ENCODE data around the gene SERPINB6. TPM values are rescaled to one million over a fixed set of nuclear protein-coding genes. Genes with fewer than 3 reads are reported as not detected.

SERPINB6 gene
- total RNA-seq, 3 donors from 2014 or later (not counting 1 experiment from before 2014, with no cell fraction given) = 120 to 135 (median 129) TPM

DNA sequence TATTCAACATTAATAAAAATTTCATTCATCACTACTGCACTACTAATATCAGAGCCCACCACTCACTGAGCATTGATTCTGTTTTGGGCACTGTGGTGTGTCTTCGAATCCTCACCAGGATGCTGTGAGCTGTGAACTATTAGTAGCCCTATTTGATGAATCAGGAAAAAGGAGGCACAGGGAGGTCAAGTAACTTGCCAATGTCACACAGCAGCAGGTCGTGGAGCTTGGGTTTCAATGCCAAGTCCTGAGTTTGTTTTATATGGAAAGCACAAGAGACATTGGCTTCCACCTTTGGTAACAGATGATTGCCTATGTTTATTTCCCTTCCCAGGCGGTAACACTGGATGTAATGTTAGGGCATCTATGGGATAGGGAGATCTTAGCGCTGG lies 43.3 kb upstream of the SERPINB6 start:
- no peaks in the 10 kb centered on the region for H3K4me1 ChIP-seq (ENCODE audit: control insufficient read depth, insufficient read depth, low read length)
- DNase-seq (no peak), ATAC-seq (no peak)
- H3K9me3 Mint-ChIP-seq = peaks cover 0 to 12% of the 10 kb centered on the region in 2 donors
- peaks cover 28% of the 10 kb centered on the region for H3K36me3 Mint-ChIP-seq
- H3K36me3 ChIP-seq (ENCODE audit: control insufficient read depth, insufficient read depth, low read length) = peaks cover 37% of the 10 kb centered on the region
- peaks cover 4 to 7% of the 10 kb centered on the region in 2 donors for H3K4me1 Mint-ChIP-seq
- TF ChIP-seq, protein P1, sequence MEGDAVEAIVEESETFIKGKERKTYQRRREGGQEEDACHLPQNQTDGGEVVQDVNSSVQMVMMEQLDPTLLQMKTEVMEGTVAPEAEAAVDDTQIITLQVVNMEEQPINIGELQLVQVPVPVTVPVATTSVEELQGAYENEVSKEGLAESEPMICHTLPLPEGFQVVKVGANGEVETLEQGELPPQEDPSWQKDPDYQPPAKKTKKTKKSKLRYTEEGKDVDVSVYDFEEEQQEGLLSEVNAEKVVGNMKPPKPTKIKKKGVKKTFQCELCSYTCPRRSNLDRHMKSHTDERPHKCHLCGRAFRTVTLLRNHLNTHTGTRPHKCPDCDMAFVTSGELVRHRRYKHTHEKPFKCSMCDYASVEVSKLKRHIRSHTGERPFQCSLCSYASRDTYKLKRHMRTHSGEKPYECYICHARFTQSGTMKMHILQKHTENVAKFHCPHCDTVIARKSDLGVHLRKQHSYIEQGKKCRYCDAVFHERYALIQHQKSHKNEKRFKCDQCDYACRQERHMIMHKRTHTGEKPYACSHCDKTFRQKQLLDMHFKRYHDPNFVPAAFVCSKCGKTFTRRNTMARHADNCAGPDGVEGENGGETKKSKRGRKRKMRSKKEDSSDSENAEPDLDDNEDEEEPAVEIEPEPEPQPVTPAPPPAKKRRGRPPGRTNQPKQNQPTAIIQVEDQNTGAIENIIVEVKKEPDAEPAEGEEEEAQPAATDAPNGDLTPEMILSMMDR (IDR thresholded peaks at IDR 0.05) = no peak
- no peak overlapping the region for H3K4me3 Mint-ChIP-seq
- no peak overlapping the region for H3K27ac ChIP-seq (ENCODE audit: low read length)
- H3K27me3 Mint-ChIP-seq (ENCODE audit: low read depth in 2 of 2) = no peaks in the 10 kb centered on the region
- intact Hi-C loops (cut with micrococcal nuclease) = no loop called here
- 97% methylated on average over 3 of the region's 4 CpGs for WGBS (ENCODE audit: insufficient coverage)
- peaks cover 12% of the 10 kb centered on the region for H3K9me3 ChIP-seq (ENCODE audit: control insufficient read depth, insufficient read depth, low read length)
- H3K27ac Mint-ChIP-seq = no peak overlapping the region
- no peak overlapping the region for H3K4me3 ChIP-seq (ENCODE audit: low read length)
- no peaks in the 10 kb centered on the region for H3K27me3 ChIP-seq (ENCODE audit: control insufficient read depth, insufficient read depth, low read length)

DNA sequence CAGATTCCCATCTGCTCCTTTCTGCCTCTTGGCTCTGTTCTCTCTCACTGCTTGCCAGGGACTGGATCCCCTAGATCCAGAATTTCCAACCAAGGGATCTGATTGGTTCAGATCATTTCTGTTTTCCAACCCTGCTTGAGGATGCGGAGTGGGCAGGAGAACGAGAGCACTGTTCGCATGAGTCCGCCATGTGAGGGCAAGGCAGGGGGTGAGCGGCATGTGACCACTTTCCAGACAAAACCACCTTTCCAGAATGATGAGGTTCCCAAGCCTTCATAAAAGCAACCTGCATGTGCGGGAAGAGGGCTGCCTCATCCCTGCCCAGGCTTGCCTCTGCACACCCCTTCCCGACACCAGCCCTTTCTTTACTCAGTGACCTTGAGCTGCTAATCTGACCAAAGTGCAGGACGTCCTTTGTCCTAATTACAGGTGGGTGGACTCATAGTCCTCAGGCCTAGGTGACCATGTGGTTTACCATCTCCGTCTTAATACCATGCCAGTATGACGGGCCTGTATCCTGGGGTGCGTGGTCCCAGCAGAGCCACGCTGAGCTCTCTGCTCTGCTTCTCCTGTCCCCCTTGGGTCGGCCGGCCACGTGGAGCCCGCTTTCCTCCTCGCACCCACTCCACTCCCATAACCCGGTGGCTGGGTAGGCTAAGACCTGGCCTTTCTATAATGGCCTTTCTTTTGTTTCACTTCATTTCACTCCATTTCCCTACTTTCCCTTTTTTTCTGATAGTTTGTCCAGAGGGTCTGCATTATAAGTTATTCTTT lies 42.7 kb upstream of the SERPINB6 start:
- no peak overlapping the region for H3K4me3 Mint-ChIP-seq
- Histone ChIP-seq H3K27me3 (ENCODE audit: control insufficient read depth, insufficient read depth, low read length) (no peaks in the 10 kb centered on the region), H3K4me1 (ENCODE audit: control insufficient read depth, insufficient read depth, low read length) (no peaks in the 10 kb centered on the region), H3K36me3 (ENCODE audit: control insufficient read depth, insufficient read depth, low read length) (peaks cover 37% of the 10 kb centered on the region), H3K4me3 (ENCODE audit: low read length) (no peak overlapping the region), H3K9me3 (ENCODE audit: control insufficient read depth, insufficient read depth, low read length) (peaks cover 12% of the 10 kb centered on the region), H3K27ac (ENCODE audit: low read length) (no peak overlapping the region)
- H3K36me3 Mint-ChIP-seq = peaks cover 33% of the 10 kb centered on the region
- peaks cover 0 to 12% of the 10 kb centered on the region in 2 donors for H3K9me3 Mint-ChIP-seq
- no peaks in the 10 kb centered on the region for H3K27me3 Mint-ChIP-seq (ENCODE audit: low read depth in 2 of 2)
- peaks cover 4 to 7% of the 10 kb centered on the region in 2 donors for H3K4me1 Mint-ChIP-seq
- ATAC-seq (no peak), DNase-seq (no peak)
- intact Hi-C loops (cut with micrococcal nuclease) = no loop called here
- 94% methylated on average over 18 of the region's 18 CpGs for WGBS (ENCODE audit: insufficient coverage)
- H3K27ac Mint-ChIP-seq = no peak overlapping the region
- TF ChIP-seq, protein P1 (IDR thresholded peaks at IDR 0.05) = no peak

GRCh38 chr6:3013486-3013885 lies 42.1 kb upstream of the SERPINB6 start:
- Histone ChIP-seq H3K36me3 (ENCODE audit: control insufficient read depth, insufficient read depth, low read length) (peaks cover 37% of the 10 kb centered on the region), H3K9me3 (ENCODE audit: control insufficient read depth, insufficient read depth, low read length) (peaks cover 12% of the 10 kb centered on the region), H3K27ac (ENCODE audit: low read length) (no peak overlapping the region), H3K4me1 (ENCODE audit: control insufficient read depth, insufficient read depth, low read length) (no peaks in the 10 kb centered on the region), H3K27me3 (ENCODE audit: control insufficient read depth, insufficient read depth, low read length) (no peaks in the 10 kb centered on the region), H3K4me3 (ENCODE audit: low read length) (no peak overlapping the region)
- TF ChIP-seq, protein P1 (IDR thresholded peaks at IDR 0.05) = no peak
- intact Hi-C loops (cut with micrococcal nuclease) = no loop called here
- Mint-ChIP-seq H3K27me3 (ENCODE audit: low read depth in 2 of 2) (no peaks in the 10 kb centered on the region), H3K9me3 (peaks cover 0 to 12% of the 10 kb centered on the region in 2 donors), H3K27ac (no peak overlapping the region), H3K4me1 (peaks cover 4 to 7% of the 10 kb centered on the region in 2 donors), H3K36me3 (peaks cover 33% of the 10 kb centered on the region), H3K4me3 (no peak overlapping the region)
- DNase-seq (no peak), ATAC-seq (peak in 1 of 3 donors; percentile 75)
- 78% methylated on average over 2 of the region's 2 CpGs for WGBS (ENCODE audit: insufficient coverage)

DNA sequence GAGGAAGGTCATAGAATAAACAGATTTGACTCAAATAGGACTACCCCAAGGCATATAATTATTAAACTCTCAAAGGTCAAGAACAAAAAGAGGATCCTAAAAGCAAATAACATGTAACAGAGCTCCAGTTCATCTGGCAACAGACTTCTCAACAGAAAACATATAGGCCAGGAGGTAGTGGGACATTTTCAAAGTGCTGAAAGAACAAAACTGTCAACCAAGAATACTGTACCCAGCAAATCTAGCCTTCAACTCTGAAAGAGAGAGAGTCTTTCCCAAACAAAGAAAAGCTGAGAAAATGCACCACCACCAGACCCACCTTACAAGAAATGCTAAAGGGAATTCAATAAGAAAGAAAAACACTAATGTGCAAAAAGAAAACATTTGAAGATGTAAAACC lies 40.2 kb upstream of the SERPINB6 start:
- Mint-ChIP-seq H3K36me3 (peaks cover 40% of the 10 kb centered on the region), H3K9me3 (peaks cover 0 to 12% of the 10 kb centered on the region in 2 donors), H3K4me1 (peaks cover 4 to 10% of the 10 kb centered on the region in 2 donors), H3K27me3 (ENCODE audit: low read depth in 2 of 2) (no peaks in the 10 kb centered on the region), H3K27ac (no peak overlapping the region), H3K4me3 (no peak overlapping the region)
- Histone ChIP-seq H3K27ac (ENCODE audit: low read length) (no peak overlapping the region), H3K9me3 (ENCODE audit: control insufficient read depth, insufficient read depth, low read length) (peaks cover 12% of the 10 kb centered on the region), H3K4me3 (ENCODE audit: low read length) (no peak overlapping the region), H3K36me3 (ENCODE audit: control insufficient read depth, insufficient read depth, low read length) (peaks cover 43% of the 10 kb centered on the region), H3K27me3 (ENCODE audit: control insufficient read depth, insufficient read depth, low read length) (no peaks in the 10 kb centered on the region), H3K4me1 (ENCODE audit: control insufficient read depth, insufficient read depth, low read length) (no peaks in the 10 kb centered on the region)
- TF ChIP-seq, protein P1 (IDR thresholded peaks at IDR 0.05) = no peak
- intact Hi-C loops (cut with micrococcal nuclease) = no loop called here
- no peak for ATAC-seq
- no peak for DNase-seq
